Measurements from ENCODE around the gene SUMO2. TPM values are rescaled to one million over a fixed set of nuclear protein-coding genes. Genes with fewer than 3 reads are reported as not detected.
"Not testable (repeated sequence)": the region's sequence is repeated elsewhere in the genome, so short reads cannot be mapped to it uniquely, and the experiment has no call there.

Gene SUMO2
- total and polyA plus RNA-seq, 8 donors = 321 to 735 (median 651) TPM

- Histone ChIP-seq H3K9me3 (no peaks in the 10 kb centered on the region), H3K27me3 (no peaks in the 10 kb centered on the region), H3K27ac (no peak overlapping the region), H3K4me1 (no peaks in the 10 kb centered on the region), H3K36me3 (peaks cover 0 to 48% of the 10 kb centered on the region in 2 donors), H3K4me3 (no peak overlapping the region)
- no peak for TF ChIP-seq CTCF (IDR thresholded peaks at IDR 0.05)
- no peak for DNase-seq
- ATAC-seq = no peak
- intact Hi-C loops (cut with DNase I) = no loop called here
Measured at GRCh38 chr17:75163074-75163473, 19.7 kb downstream of the SUMO2 start.

- Histone ChIP-seq H3K27ac (no peak overlapping the region), H3K4me1 (peaks cover 0 to under 1% of the 10 kb centered on the region in 2 donors), H3K36me3 (peaks cover 0 to 20% of the 10 kb centered on the region in 2 donors), H3K4me3 (no peak overlapping the region), H3K27me3 (no peaks in the 10 kb centered on the region), H3K9me3 (no peaks in the 10 kb centered on the region)
- DNase-seq = no peak
- ATAC-seq = no peak
- intact Hi-C loops (cut with DNase I) = no loop called here
- TF ChIP-seq CTCF (IDR thresholded peaks at IDR 0.05) = no peak
Measured at GRCh38 chr17:75160211-75160610, 22.5 kb downstream of the SUMO2 start.

GRCh38 chr17:75159196-75160031 is 23.3 kb downstream of the SUMO2 start:
- no peak overlapping the region for H3K4me3 ChIP-seq
- intact Hi-C loops (cut with DNase I) = no loop called here
- H3K27ac ChIP-seq = no peak overlapping the region
- no peaks in the 10 kb centered on the region for H3K9me3 ChIP-seq
- peaks cover 0 to 12% of the 10 kb centered on the region in 2 donors for H3K36me3 ChIP-seq
- no peaks in the 10 kb centered on the region for H3K27me3 ChIP-seq
- ATAC-seq (peak; percentile 18), DNase-seq (no peak)
- peaks cover 3 to 6% of the 10 kb centered on the region in 2 donors for H3K4me1 ChIP-seq
- TF ChIP-seq CTCF (IDR thresholded peaks at IDR 0.05) = no peak

- DNase-seq; H3K36me3 ChIP-seq; intact Hi-C loops (cut with DNase I); H3K27me3 ChIP-seq; H3K9me3 ChIP-seq; ATAC-seq; H3K4me3 ChIP-seq; H3K27ac ChIP-seq: not testable (repeated sequence)
- peaks cover 3 to 11% of the 10 kb centered on the region in 2 donors for H3K4me1 ChIP-seq
Measured at GRCh38 chr17:75158480-75158879, 24.3 kb downstream of the SUMO2 start.

GRCh38 chr17:75155191-75155601 is 27.6 kb downstream of the SUMO2 start:
- peaks cover 10 to 26% of the 10 kb centered on the region in 2 donors for H3K4me1 ChIP-seq
- no peaks in the 10 kb centered on the region for H3K36me3 ChIP-seq
- peak overlapping the region in 1 of 2 donors; percentile 87 for H3K27ac ChIP-seq
- H3K9me3 ChIP-seq = no peaks in the 10 kb centered on the region
- no peak for TF ChIP-seq CTCF (IDR thresholded peaks at IDR 0.05)
- ATAC-seq (no peak), DNase-seq (peak in 1 of 4 donors; percentile 2)
- intact Hi-C loops (cut with DNase I) = no loop called here
- no peak overlapping the region for H3K4me3 ChIP-seq
- H3K27me3 ChIP-seq = no peaks in the 10 kb centered on the region

Data from left lung (tissue), 10 donors.